Uterus (tissue), 4 donors: ENCODE data around the gene GPR42. TPM values are rescaled to one million over a fixed set of nuclear protein-coding genes. Genes with fewer than 3 reads are reported as not detected.

Experiments used
- DNase-seq, 2 donors: peaks; one replicate each; pipeline ENCODE4 v3.0.0-alpha.2; 2019 to 2020
- H3K27ac ChIP-seq, 2 donors: fragments of 200-600 bp; sonication (generic); 1 replicate in 1 of 2; 2 replicates in 1 of 2; pipeline ENCODE4 v1.5.1; 2016 to 2018
- H3K27me3 ChIP-seq, 2 donors: fragments of 200-600 bp; sonication (generic); one replicate each; pipeline ENCODE4 v1.5.1; 2018 to 2019; ENCODE audit warnings: control low read depth in 1 of 2
- H3K36me3 ChIP-seq, 2 donors: fragments of 200-600 bp; sonication (generic); one replicate each; pipeline ENCODE4 v1.5.1; 2019; ENCODE audit warnings: control low read depth in 1 of 2
- H3K4me1 ChIP-seq, 2 donors: fragments of 200-600 bp; sonication (generic); one replicate each; pipeline ENCODE4 v1.5.1; 2018 to 2019; ENCODE audit warnings: control low read depth in 1 of 2
- H3K4me3 ChIP-seq, 2 donors: fragments of 200-600 bp; sonication (generic); 1 replicate in 1 of 2; 2 replicates in 1 of 2; pipeline ENCODE4 v1.5.1; 2018 to 2019; ENCODE audit warnings: mild to moderate bottlenecking in 1 of 2
- H3K9me3 ChIP-seq, 2 donors: fragments of 200-600 bp; sonication (generic); one replicate each; pipeline ENCODE4 v1.5.1; 2019; ENCODE audit warnings: control low read depth in 1 of 2
- POLR2A ChIP-seq, 2 donors: fragments of 450-650 bp; IDR thresholded peaks; one replicate each; pipeline ENCODE4 v1.6.1; 2016; ENCODE audit warnings: antibody characterized with exemption in 2 of 2, mild to moderate bottlenecking in 1 of 2, moderate library complexity in 1 of 2
- intact Hi-C: fragments of 100-400 bp; cut with DNase I; formaldehyde crosslinking; loops from one replicate; pipeline ENCODE4 v1.15.1; 2023; ENCODE audit warnings: low total_unique reads
- total RNA-seq, 4 donors: library from RNA; depleted of rRNA in 3 of 4; stranded (reverse); fragments of >200 nt in 3 of 4; gene quantifications; one replicate each; pipeline versions ENCODE4 v1.1.0 to v1.2.4, GENCODE V29; 2014 to 2023
- TF ChIP-seq, protein P1 (sequence below), 4 experiments: fragments of 200-600 bp in 2 of 4; fragments of 450-650 bp in 2 of 4; sonication (generic) in 2 of 4; IDR thresholded peaks; one replicate each; pipeline ENCODE4 v1.5.1; 2016 to 2019; ENCODE audit warnings: antibody characterized with exemption in 4 of 4, mild to moderate bottlenecking in 2 of 4, moderate library complexity in 1 of 4
- donor health status: DM: yes; HTN: yes; CAD: no.

GPR42 gene
- total RNA-seq, 4 donors from 2014 or later: not detected

- Histone ChIP-seq H3K27ac (no peak overlapping the region), H3K36me3 (no peaks in the 10 kb centered on the region), H3K27me3 (no peaks in the 10 kb centered on the region), H3K9me3 (no peaks in the 10 kb centered on the region), H3K4me1 (no peaks in the 10 kb centered on the region), H3K4me3 (no peak overlapping the region)
- DNase-seq: no peak
- intact Hi-C loops: no loop called here
- TF ChIP-seq POLR2A (IDR thresholded peaks at IDR 0.05): no peak
- TF ChIP-seq, protein P1, sequence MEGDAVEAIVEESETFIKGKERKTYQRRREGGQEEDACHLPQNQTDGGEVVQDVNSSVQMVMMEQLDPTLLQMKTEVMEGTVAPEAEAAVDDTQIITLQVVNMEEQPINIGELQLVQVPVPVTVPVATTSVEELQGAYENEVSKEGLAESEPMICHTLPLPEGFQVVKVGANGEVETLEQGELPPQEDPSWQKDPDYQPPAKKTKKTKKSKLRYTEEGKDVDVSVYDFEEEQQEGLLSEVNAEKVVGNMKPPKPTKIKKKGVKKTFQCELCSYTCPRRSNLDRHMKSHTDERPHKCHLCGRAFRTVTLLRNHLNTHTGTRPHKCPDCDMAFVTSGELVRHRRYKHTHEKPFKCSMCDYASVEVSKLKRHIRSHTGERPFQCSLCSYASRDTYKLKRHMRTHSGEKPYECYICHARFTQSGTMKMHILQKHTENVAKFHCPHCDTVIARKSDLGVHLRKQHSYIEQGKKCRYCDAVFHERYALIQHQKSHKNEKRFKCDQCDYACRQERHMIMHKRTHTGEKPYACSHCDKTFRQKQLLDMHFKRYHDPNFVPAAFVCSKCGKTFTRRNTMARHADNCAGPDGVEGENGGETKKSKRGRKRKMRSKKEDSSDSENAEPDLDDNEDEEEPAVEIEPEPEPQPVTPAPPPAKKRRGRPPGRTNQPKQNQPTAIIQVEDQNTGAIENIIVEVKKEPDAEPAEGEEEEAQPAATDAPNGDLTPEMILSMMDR (IDR thresholded peaks at IDR 0.05): no peak
Measured at GRCh38 chr19:35350591-35350990, 20.3 kb upstream of the GPR42 start.

GRCh38 chr19:35351411-35352176 lies 19.3 kb upstream of the GPR42 start:
- H3K27ac ChIP-seq: no peak overlapping the region
- H3K36me3 ChIP-seq: no peaks in the 10 kb centered on the region
- intact Hi-C loops: no loop called here
- no peaks in the 10 kb centered on the region for H3K9me3 ChIP-seq
- DNase-seq: no peak
- H3K4me1 ChIP-seq: no peaks in the 10 kb centered on the region
- no peaks in the 10 kb centered on the region for H3K27me3 ChIP-seq
- no peak overlapping the region for H3K4me3 ChIP-seq
- TF ChIP-seq POLR2A (IDR thresholded peaks at IDR 0.05): no peak
- TF ChIP-seq, protein P1 (IDR thresholded peaks at IDR 0.05): no peak

GRCh38 chr19:35352177-35352447 lies 18.8 kb upstream of the GPR42 start:
- no peak for DNase-seq
- H3K4me1 ChIP-seq: no peaks in the 10 kb centered on the region
- TF ChIP-seq POLR2A (IDR thresholded peaks at IDR 0.05): no peak
- TF ChIP-seq, protein P1 (IDR thresholded peaks at IDR 0.05): no peak
- no peak overlapping the region for H3K4me3 ChIP-seq
- H3K27ac ChIP-seq: no peak overlapping the region
- H3K36me3 ChIP-seq: no peaks in the 10 kb centered on the region
- intact Hi-C loops: no loop called here
- H3K9me3 ChIP-seq: no peaks in the 10 kb centered on the region
- no peaks in the 10 kb centered on the region for H3K27me3 ChIP-seq

- no peak overlapping the region for H3K27ac ChIP-seq
- no peak overlapping the region for H3K4me3 ChIP-seq
- TF ChIP-seq, protein P1 (IDR thresholded peaks at IDR 0.05): peak; percentile 41 to 74 (median 56)
- no peak for TF ChIP-seq POLR2A (IDR thresholded peaks at IDR 0.05)
- no peaks in the 10 kb centered on the region for H3K4me1 ChIP-seq
- DNase-seq: peak in 1 of 2 donors; percentile 44
- H3K27me3 ChIP-seq: no peaks in the 10 kb centered on the region
- intact Hi-C loops: no loop called here
- H3K36me3 ChIP-seq: no peaks in the 10 kb centered on the region
- H3K9me3 ChIP-seq: no peaks in the 10 kb centered on the region
Measured at GRCh38 chr19:35352448-35353304, 18.2 kb upstream of the GPR42 start.

DNA sequence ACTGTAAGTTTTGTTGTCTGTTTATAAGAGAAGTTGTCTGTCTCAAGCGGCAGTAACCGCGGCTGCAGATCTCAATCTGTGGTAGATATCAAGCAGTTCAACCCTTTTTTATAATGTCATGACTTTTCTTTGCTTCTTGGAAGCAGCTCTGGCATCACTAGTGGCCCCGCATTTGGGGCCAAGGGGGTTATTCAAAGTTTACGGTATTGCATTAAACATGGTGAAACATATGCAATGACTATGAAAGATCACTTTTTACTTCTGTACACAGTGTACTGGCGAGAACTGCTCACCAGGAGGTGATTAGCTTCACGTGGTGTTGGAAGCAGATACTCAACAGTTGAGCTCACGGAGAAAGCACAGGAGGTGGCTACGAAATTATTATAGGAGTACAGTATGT lies 17.2 kb upstream of the GPR42 start:
- Histone ChIP-seq H3K27ac (no peak overlapping the region), H3K27me3 (no peaks in the 10 kb centered on the region), H3K4me3 (no peak overlapping the region), H3K36me3 (no peaks in the 10 kb centered on the region), H3K4me1 (no peaks in the 10 kb centered on the region), H3K9me3 (no peaks in the 10 kb centered on the region)
- TF ChIP-seq, protein P1 (IDR thresholded peaks at IDR 0.05): no peak
- no peak for TF ChIP-seq POLR2A (IDR thresholded peaks at IDR 0.05)
- DNase-seq: no peak
- intact Hi-C loops: no loop called here
